ENCODE results near the gene CELA2B.
A peak's percentile ranks its signal among the peaks of the same experiment; 100 is the strongest.
"Not testable (repeated sequence)": the region's sequence is repeated elsewhere in the genome, so short reads cannot be mapped to it uniquely, and the experiment has no call there.

Gene CELA2B

DNA sequence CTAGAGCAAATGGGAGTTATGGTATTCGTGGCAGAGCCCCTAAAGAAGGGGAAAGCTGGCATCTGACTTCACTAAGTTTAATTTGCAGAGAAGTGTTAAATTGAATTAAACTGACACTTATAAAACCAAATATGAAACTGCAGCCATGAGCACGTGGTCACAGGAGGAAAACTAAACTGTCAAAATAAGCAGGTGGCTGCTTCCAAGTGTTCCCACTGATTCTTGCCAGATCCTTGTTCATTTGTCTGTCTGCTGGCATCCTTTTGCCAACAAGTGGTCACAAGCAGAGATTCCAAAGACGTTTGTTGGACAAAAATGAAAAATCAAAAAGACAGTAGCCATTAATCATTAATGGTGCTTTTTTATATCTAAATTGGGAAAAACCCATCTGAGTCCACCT lies 6.5 kb upstream of the CELA2B start:
- peak; percentile 44 for DNase-seq (ENCODE audit: low spot score)

DNA sequence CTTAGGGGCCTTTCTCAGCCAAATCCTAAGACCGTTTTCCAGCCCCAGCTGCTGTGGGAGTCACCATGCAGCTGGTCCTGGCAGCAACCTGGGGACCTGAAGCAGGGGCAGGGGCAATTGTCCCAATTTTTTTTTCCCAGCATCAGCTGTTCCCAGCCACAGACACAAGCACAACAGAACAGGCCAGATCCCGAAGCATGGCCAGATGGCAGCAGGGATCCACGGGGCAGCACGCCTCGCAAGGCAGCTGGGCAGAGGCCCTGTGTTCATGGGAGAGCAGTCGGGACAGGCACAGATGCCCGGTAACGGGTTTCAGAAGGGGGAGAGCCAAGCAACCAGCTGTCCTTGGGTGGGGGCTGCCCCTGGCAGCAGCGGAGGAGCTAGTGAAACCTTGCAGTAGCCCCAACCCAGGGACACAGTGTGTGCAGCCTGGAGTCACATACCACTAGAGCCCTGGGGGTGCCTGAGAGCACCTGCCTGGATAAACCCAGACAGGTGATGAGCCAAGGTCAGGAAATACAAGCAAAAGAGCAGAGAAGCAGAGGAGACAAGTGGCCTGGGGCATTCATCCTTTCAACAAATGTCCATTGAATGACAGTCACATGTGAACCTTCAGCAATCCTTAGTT lies 6.0 kb upstream of the CELA2B start:
- DNase-seq (ENCODE audit: low spot score), result peak; percentile 58

DNA sequence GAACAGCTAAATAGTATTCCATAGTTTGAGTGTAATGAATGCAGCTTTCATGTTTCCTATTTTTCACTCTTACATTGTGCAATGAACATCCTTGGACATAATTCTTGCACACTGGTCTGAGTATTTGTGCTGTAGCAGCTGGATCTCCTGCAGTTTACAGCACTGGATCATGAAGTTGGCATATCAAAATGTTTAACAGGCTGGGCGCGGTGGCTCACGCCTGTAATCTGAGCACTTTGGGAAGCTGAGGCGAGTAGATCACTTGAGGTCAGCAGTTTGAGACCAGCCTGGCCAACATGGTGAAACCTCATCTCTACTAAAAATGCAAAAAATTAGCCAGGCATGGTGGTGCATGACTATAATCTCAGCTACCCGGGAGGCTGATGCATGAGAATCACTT lies 4.8 kb upstream of the CELA2B start:
- not testable (repeated sequence) for DNase-seq (ENCODE audit: low spot score)

DNA sequence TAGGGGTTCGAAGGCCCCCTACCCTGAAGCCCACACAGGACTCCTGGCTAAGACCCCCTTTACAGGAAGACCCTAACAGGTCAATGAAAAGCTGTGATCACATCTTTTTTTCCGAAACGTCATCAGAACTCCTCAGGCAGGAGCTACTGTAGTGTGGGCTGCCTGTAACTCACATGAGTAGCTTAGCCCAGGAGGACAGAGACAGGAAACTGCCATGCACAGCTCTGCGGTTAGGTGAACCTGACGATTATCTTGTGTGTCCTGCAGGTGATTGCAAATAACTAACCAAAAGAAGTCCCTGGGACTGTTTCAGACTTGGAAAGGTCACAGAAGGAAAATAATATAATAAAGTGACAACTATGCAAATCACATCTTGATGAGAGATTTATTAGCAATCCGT lies 4.2 kb upstream of the CELA2B start:
- not testable (repeated sequence) for DNase-seq (ENCODE audit: low spot score)

DNA sequence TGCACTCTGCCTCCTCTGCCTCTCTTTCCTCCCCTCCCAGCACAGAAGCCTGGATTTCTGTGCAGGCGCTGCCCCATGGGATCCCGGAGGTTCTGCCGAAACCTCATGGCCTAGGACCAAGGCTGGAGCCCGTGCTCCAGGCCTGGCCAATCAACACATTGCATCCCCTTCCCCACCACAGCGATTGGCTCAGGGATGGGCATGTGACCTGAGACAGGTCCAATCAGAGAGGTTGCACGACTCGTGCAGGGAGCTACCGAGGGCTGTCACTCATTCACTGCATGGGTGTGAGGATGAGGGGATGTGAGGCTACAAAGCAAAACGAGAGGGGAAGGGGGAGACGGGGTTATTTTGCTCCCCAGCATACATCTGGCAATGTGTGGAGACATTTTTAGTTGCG lies 3.3 kb upstream of the CELA2B start:
- DNase-seq (ENCODE audit: low spot score), result no peak

DNA sequence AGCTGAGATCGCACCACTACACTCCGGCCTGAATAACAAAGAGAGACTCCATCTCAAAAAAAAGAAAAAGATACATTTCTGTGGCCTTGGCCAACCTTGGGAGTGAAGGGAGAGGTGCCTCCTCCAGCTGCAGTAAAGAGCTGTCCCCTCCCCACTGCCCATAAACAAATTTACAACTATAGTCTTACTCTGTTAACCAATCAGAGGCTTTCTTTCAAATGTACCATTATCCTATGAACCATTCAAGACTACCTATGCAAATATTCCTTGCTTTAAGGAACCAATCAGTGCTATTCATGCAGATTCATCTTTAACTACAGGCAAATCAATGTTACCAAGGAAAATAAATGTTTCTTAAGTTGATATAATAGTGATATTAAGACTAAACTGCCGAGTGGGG lies 1.0 kb downstream of the CELA2B start:
- DNase-seq (ENCODE audit: low spot score), result no peak

DNA sequence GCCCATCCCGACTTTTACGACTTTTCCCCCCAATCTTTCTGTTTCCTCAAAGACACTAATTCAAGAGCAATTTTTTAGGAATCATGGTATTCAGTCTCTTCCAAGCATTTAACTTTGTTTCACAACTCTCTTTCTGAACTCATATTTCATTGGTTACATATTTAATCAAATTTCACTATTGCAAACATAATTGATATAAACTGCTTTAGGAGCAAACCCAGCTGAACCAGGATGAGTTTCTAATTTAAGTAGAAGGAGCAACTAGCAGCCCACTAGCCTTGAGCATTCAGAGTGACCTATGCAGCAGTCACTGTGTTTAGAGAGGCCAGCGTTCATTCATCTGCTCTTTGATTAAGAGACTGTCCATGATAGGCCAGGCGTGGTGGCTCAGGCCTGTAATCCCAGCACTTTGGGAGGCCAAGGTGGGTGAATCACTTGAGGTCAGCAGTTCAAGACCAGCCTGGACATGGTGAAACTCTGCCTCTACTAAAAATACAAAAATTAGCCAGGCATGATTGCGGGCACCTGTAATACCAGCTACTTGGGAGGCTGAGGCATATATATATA lies 1.8 kb downstream of the CELA2B start:
- no peak for DNase-seq (ENCODE audit: low spot score)

DNA sequence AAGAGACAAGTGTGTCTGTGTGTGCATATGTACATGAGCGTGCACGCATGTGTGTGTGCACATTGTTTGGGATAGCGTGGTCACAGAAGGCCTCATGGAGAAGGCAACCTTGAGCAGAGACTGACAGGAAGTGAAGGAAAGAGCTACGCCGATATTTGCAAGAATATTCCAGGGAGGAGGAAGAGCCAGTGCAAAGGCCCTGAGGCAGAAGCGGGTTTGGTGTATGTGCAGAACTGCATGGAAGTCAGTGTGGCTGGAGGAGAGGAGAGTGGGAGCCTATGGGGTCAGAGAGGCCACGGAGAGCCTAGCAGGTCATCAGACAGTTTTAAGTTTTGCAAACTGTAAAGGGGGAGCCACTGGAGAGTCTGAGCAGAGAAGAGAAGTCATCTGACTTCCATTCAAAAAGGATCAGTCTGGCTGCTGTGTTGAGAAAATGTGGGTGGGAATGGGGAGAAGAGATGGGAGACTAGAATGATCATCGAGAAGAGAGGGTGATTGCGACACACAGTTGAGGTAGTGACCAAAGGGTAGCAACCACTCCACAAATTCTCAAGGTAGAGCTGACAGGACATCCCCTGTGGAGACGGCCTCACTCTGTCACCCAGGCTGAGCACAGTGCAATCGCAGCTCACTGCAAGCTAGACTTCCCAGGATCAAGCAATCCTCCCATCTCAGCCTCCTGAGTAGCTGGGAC lies 3.9 kb downstream of the CELA2B start:
- no peak for DNase-seq (ENCODE audit: low spot score)

DNA sequence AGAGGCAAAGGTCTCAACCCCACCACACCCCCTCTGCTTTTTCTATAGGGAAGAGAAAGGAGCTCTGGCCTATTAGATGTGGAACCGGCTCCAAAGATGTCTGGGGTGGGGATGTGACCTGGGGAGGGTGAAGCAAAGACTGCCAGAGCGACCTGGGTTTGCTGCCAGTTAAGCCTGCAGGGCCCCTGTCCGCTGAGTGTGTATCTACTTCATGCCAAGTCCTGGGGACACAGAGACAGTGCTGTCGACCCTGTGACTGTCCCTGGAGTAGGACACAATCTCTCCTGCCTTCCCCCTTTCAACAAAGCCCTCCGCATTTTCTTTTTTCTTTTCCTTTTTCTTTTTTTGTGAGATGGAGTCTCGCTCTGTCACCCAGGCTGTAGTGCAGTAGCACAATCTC lies 6.6 kb downstream of the CELA2B start:
- DNase-seq (ENCODE audit: low spot score), result not testable (repeated sequence)

DNA sequence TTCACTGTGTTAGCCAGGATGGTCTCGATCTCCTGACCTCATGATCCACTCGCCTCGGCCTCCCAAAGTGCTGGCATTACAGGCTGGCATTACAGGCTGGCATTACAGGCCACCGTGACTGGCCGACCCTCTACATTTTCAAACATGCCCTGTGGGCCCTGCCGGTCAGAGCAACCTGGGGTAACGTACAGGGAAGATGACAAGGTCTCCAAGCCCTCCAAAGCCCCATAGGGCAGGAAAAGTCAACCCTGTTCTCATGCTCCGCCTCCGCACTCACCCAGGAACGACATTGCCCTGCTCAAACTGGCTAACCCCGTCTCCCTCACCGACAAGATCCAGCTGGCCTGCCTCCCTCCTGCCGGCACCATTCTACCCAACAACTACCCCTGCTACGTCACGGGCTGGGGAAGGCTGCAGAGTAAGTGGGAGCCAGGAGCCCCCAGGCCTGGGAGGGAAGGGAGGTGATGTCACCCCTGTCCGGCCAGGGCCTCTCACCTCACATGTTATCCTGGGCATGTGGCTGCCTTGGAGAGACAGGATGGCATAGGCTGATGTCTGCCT lies 7.2 kb downstream of the CELA2B start:
- not testable (repeated sequence) for DNase-seq (ENCODE audit: low spot score)

DNA sequence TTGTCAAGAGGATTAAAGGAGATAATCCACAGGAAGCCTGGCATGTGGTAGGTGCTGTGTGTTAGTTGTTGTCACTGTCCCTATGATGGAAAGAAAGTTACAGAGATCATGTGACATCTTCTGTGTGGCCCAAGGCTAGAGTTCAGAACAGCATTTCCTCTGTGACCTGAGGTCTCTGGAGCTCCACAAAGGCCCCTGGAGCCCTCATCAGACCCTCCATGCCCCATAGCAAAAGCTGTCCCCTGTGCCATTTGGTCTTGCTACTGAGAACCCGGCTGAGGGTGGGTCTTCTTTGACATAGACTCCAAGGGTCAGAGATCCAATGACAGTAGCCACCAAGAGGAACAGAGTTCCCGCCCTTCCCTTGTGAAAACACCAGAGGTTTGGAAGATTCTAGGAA lies 8.1 kb downstream of the CELA2B start:
- DNase-seq (ENCODE audit: low spot score), result no peak

DNA sequence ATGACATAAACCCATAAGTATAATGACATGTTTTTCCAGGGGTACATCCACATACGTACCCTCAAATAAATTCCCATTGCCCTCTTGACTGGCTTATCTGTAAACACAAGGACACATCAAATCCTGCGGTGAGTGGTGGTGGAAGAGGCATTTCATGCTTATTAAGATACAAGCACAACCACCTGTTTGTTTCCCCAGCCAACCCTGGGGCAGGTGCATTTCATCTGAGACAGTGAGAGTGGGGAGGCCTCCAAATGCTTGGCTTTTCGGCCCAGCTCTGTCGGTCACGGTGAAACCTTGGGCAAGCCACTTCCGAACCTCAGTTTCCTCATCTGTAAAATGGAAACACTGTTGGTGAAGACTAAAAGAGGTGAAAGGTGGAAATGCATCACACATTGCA lies 8.5 kb downstream of the CELA2B start:
- not testable (repeated sequence) for DNase-seq (ENCODE audit: low spot score)

DNA sequence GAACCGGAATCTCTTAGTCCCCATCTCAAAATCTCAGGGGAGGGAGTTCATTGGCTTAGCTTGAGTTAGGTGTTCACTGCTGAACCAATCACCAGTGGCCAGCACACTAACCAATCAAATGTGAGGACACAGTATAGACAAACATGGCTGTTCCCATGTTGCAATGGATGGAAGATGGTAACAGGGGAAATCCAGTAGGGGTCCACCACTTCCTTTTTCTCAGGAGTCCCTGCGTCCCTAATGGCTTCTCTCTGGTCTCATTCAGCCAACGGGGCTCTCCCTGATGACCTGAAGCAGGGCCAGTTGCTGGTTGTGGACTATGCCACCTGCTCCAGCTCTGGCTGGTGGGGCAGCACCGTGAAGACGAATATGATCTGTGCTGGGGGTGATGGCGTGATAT lies 9.7 kb downstream of the CELA2B start:
- no peak for DNase-seq (ENCODE audit: low spot score)

DNA sequence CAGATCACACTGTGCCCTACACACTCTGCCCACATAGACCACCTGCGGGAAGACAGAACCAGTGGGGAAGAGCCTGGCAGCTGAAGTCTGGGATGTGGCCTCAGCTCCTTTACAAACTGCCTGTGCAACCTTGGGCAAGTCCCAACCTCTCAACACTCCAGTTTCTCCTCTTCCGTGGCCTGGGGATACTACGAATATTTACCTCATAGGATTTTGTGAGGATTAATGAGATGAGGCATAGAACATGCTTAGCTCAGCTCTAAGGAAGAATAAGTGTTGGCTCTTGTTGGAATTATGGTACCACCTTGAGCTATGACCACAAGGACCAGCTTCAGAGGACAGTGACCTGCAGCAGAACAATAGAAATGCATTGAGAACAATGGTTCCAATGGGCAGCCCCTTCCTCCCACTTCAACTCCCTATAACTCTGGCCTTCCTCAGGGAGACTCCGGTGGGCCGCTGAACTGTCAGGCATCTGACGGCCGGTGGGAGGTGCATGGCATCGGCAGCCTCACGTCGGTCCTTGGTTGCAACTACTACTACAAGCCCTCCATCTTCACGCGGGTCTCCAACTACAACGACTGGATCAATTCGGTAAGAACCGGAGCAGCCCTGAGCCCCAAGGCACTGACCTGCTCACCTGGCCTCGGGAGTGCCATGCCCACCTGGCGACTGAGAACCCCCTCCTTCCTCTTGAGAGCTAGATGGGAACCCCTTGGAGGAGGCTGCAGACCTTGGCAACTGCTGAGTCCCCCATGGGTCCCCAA lies 11.1 kb downstream of the CELA2B start:
- DNase-seq (ENCODE audit: low spot score), result not testable (repeated sequence)

DNA sequence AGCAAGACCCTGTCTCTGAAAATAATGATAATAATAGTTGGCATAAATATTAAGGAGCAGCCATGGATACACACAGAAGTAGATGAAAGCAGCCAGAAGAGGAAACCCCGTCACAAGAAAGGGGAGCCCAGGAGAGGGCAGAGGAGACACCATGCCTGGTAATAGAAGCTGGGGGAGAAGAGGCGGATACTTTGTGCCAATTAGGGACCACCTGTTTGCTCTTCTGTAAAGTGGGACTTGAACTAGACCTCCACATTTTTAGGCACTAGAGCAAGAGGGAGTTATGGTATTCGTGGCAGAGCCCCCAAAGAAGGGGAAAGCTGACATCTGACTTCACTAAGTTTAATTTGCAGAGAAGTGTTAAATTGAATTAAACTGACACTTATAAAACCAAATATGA lies 12.5 kb downstream of the CELA2B start:
- DNase-seq (ENCODE audit: low spot score), result no peak

DNA sequence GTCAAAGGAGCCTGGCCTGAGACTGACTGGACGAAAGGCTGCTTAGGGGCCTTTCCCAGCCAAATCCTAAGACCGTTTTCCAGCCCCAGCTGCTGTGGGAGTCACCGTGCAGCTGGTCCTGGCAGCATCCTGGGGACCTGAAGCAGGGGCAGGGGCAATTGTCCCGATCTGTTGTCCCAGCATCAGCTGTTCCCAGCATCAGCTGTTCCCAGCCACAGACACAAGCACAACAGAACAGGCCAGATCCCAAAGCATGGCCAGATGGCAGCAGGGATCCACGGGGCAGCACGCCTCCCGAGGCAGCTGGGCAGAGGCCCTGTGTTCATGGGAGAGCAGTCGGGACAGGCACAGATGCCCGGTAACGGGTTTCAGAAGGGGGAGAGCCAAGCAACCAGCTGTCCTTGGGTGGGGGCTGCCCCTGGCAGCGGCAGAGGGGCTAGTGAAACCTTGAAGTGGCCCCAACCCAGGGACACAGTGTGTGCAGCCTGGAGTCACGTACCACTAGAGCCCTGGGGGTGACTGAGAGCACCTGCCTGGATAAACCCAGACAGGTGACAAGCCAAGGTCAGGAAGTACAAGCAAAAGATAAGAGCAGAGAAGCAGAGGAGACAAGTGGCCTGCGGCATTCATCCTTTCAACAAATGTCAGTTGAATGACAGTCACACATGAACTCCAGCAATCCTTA lies 13.3 kb downstream of the CELA2B start:
- peak; percentile 33 for DNase-seq (ENCODE audit: low spot score)

DNA sequence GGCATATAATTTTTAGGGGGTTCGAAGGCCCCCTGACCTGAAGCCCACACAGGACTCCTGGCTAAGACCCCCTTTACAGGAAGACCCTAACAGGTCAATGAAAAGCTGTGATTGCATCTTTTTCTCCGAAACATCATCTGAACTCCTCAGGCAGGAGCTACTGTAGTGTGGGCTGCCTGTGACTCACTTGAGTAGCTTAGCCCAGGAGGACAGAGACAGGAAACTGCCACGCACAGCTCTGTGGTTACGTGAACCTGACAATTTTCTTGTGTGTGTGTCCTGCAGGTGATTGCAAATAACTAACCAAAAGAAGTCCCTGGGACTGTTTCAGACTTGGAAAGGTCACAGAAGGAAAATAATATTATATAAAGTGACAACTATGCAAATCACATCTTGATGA lies 15.1 kb downstream of the CELA2B start:
- not testable (repeated sequence) for DNase-seq (ENCODE audit: low spot score)

DNA sequence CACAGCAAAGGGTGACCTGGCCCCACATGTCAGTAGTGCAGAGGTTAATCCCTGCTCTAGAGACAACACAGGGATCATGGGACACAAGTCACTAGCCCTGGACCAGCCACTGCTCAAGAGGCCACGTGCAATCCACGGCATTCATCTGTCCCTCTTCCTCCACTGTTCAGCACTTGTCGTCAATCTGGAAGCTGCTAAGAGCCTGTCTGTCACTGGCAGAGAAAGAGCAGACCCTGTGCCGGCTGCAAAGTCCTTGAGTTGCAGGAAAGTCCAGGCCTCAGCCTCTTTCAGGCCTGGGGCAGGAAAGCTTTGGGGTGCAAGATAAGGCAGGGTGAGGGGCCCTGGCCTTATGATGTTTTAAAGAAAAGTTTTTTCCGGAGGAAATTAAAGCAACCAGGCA lies 16.7 kb downstream of the CELA2B start:
- no peak for DNase-seq (ENCODE audit: low spot score)

DNA sequence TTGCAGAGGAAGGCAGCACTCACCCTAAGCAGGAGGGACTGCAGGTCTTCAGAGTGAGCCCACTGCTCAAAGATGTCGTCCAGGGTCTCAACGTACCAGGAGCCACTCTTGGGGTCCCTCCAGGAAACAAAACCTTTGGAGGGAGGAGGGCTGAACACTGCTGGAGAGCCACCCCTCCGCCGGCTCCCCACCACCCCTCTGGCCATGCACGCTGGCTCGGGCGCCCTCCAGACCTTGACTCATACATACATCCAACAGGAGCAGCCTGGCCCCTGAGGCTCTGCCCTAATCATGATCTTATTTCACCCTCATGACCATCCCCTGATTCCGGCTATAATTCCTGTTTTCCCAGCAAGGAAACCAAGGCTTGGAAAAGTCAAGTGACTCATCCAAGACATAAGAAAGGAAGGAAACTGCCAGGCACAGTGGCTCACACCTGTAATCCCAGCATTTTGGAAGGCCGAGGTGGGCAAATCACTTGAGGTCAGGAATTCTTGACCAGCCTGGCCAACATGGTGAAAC lies 18.0 kb downstream of the CELA2B start:
- DNase-seq (ENCODE audit: low spot score), result no peak

DNA sequence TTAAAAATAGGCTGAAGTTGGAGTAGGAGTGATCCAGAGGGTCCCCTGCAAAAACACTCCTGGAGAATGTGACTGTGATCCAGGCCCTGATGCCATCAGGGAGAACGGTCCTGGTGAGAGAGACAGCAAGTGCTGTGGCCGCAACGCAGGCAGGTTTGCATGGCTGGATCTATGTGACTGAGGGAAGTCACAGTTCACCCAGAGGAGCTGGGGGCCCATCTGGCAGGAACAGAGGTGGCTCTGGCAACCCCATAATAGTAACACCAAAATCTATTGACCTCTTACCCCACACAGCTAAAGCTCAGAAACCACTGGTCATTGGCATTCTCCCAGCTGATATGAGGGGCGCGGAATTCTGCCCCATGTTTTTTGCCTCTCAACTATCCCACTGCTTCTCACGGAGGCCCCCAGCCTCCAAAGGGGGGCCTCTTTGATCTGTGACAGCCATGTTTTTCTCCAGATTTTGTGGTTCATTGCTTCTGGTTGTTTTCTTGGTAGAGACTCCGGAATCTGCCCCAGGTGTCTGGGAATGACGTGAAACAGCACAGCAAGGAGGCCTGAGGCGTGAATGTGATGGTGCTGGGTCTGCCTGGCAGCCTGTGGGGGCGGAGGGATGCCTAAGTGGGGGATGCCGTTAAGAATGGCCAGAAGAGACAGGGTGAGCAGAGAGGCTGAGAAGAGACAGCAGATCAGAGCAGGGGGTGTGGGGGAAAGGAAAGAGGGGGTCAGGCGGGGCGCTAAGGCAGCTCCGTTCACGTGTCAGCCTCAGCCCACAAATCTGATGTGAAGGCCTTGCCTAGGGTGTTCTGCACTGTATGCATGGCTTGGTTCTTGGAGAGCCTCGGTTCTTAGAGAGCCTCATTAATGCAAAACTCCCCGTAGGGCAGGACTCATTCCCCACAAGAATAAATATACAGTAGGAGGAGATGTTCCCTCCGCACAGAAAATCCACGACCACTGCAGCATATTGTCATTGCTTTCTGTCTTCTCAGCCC lies 24.6 kb downstream of the CELA2B start:
- DNase-seq (ENCODE audit: low spot score), result no peak

Data from cerebellar cortex (tissue), 1 donor.